SK-N-SH (cell line): ENCODE data around the gene CRTC1. TPM values are rescaled to one million over a fixed set of nuclear protein-coding genes. Genes with fewer than 3 reads are reported as not detected.

Experiments used
- CTCF ChIA-PET: fragments of 300-600, 350-600 bp; formaldehyde crosslinking; extraction: SDS; loops from one replicate; lab custom pipeline; 2021; lab: Yijun Ruan, JAX
- POLR2A ChIA-PET: fragments of 350-600 bp; sonication (Branson Sonifier 250); formaldehyde crosslinking; extraction: SDS; loops from one replicate; lab custom pipeline; 2020; ENCODE audit warnings: antibody characterized with exemption, inconsistent platforms; lab: Yijun Ruan, JAX
- DNase-seq: peaks from one replicate; pipeline ENCODE4 v3.0.0; 2012
- H2AFZ ChIP-seq: fragments of 200-600 bp; sonication (generic); 2 replicates; pipeline ENCODE4 v1.8.1; 2016; ENCODE audit warnings: antibody characterized with exemption, mild to moderate bottlenecking, low read depth
- H3F3A ChIP-seq: fragments of 200-600 bp; sonication (generic); replicated peaks from 2 replicates; pipeline ENCODE3; 2016; ENCODE audit warnings: antibody characterized with exemption, mild to moderate bottlenecking; ENCODE audit not compliant: insufficient read depth
- H3K27ac ChIP-seq, 2 experiments: fragments of 200-500 bp in 1 of 2; fragments of 200-600 bp in 1 of 2; sonication (Bioruptor generic) in 1 of 2; sonication (generic), shearing (Covaris generic) in 1 of 2; 2 replicates each; pipeline versions ENCODE4 v1.5.1 to v1.6.1; 2014 to 2016; ENCODE audit warnings: low read depth in 2 of 2, inconsistent platforms in 1 of 2, low read length in 1 of 2, mild to moderate bottlenecking in 1 of 2, mixed read lengths in 1 of 2
- H3K27me3 ChIP-seq: fragments of 200-600 bp; sonication (generic), shearing (Covaris generic); 2 replicates; pipeline ENCODE4 v1.6.1; 2016; ENCODE audit warnings: mixed run types; ENCODE audit not compliant: insufficient read depth
- H3K36me3 ChIP-seq, 2 experiments: fragments of 200-500 bp in 1 of 2; fragments of 200-600 bp in 1 of 2; sonication (Bioruptor generic) in 1 of 2; sonication (generic) in 1 of 2; replicated peaks in 1 of 2; 2 replicates each; pipeline versions ENCODE3 to v1.5.1; 2014 to 2016; ENCODE audit warnings: low read length in 1 of 2, mild to moderate bottlenecking in 1 of 2; ENCODE audit not compliant: insufficient read depth in 2 of 2, control insufficient read depth in 1 of 2
- H3K4me1 ChIP-seq, 2 experiments: fragments of 200-500 bp in 1 of 2; fragments of 200-600 bp in 1 of 2; sonication (Bioruptor generic) in 1 of 2; sonication (generic), shearing (Covaris generic) in 1 of 2; 2 replicates each; pipeline versions ENCODE4 v1.5.1 to v1.6.1; 2014 to 2016; ENCODE audit warnings: low read depth in 1 of 2, low read length in 1 of 2, mixed run types in 1 of 2; ENCODE audit not compliant: insufficient read depth in 2 of 2, control insufficient read depth in 1 of 2
- H3K4me2 ChIP-seq: fragments of 200-600 bp; sonication (generic), shearing (Covaris generic); 2 replicates; pipeline ENCODE4 v1.6.1; 2017; ENCODE audit warnings: mixed run types
- H3K4me3 ChIP-seq, 2 experiments: fragments of 200-500 bp in 1 of 2; fragments of 200-600 bp in 1 of 2; sonication (Bioruptor generic) in 1 of 2; sonication (generic), shearing (Covaris generic) in 1 of 2; 2 replicates each; pipeline versions ENCODE4 v1.5.1 to v1.8.1; 2014 to 2016; ENCODE audit warnings: low read depth in 2 of 2, inconsistent platforms in 1 of 2, low read length in 1 of 2, mild to moderate bottlenecking in 1 of 2, mixed read lengths in 1 of 2, moderate library complexity in 1 of 2
- H3K79me2 ChIP-seq: fragments of 200-600 bp; sonication (generic); 2 replicates; pipeline ENCODE4 v1.8.1; 2017; ENCODE audit warnings: mild to moderate bottlenecking; ENCODE audit not compliant: insufficient read depth
- H3K9ac ChIP-seq: fragments of 200-600 bp; sonication (generic); 2 replicates; pipeline ENCODE4 v1.6.1; 2017; ENCODE audit warnings: mixed run types
- H3K9me2 ChIP-seq: fragments of 200-600 bp; sonication (generic); 2 replicates; pipeline ENCODE4 v1.6.1; 2017; ENCODE audit warnings: mixed run types
- H3K9me3 ChIP-seq: fragments of 200-600 bp; sonication (generic); 2 replicates; pipeline ENCODE4 v1.6.1; 2017; ENCODE audit warnings: mixed run types, mild to moderate bottlenecking, moderate library complexity
- H4K20me1 ChIP-seq: fragments of 200-600 bp; sonication (generic); 2 replicates; pipeline ENCODE4 v1.6.1; 2017; ENCODE audit warnings: mild to moderate bottlenecking, mixed run types; ENCODE audit not compliant: insufficient read depth
- CHD2 ChIP-seq: fragments of 150-350 bp; IDR thresholded peaks from 2 replicates; pipeline ENCODE4 v1.6.1; 2018; ENCODE audit warnings: low read length; ENCODE audit not compliant: partially characterized antibody
- CTCF ChIP-seq: fragments of 200-600 bp; sonication (generic); IDR thresholded peaks from 2 replicates; pipeline ENCODE4 v1.6.1; 2017; ENCODE audit warnings: antibody characterized with exemption, mild to moderate bottlenecking, moderate library complexity
- ELF1 ChIP-seq: IDR thresholded peaks from 2 replicates; pipeline ENCODE4 v1.4.0; 2012
- FOXJ3 ChIP-seq: sonication (generic); formaldehyde crosslinking; IDR thresholded peaks from 2 replicates; pipeline ENCODE4 v1.5.1; 2020; ENCODE audit warnings: mild to moderate bottlenecking, missing genetic modification reagents
- FOXM1 ChIP-seq: IDR thresholded peaks from 2 replicates; pipeline ENCODE4 v1.4.0; 2012; ENCODE audit warnings: low read depth, mild to moderate bottlenecking
- GABPA ChIP-seq: IDR thresholded peaks from 2 replicates; pipeline ENCODE4 v1.4.0; 2012; ENCODE audit warnings: low read depth, mild to moderate bottlenecking
- GATA2 ChIP-seq: sonication (generic); formaldehyde crosslinking; IDR thresholded peaks from 2 replicates; pipeline ENCODE4 v1.5.0; 2020; ENCODE audit warnings: mild to moderate bottlenecking, missing genetic modification reagents
- JUND ChIP-seq: IDR thresholded peaks from 2 replicates; pipeline ENCODE4 v1.4.0; 2012
- NRF1 ChIP-seq: IDR thresholded peaks from 2 replicates; pipeline ENCODE4 v1.6.1; 2012; ENCODE audit warnings: low read depth, mild to moderate bottlenecking, low read length
- POLR2AphosphoS5 ChIP-seq: IDR thresholded peaks from 2 replicates; pipeline ENCODE4 v1.6.1; 2012; ENCODE audit warnings: low read depth, low read length
- RCOR1 ChIP-seq: fragments of 150-350 bp; IDR thresholded peaks from 2 replicates; pipeline ENCODE4 v1.6.1; 2017; ENCODE audit warnings: antibody characterized with exemption, low read length
- RFX5 ChIP-seq: IDR thresholded peaks from 2 replicates; pipeline ENCODE4 v1.6.1; 2012; ENCODE audit warnings: mild to moderate bottlenecking, improper control_type of control experiment, low read length
- TAF1 ChIP-seq: IDR thresholded peaks from 2 replicates; pipeline ENCODE4 v1.6.1; 2012; ENCODE audit warnings: low read depth, mild to moderate bottlenecking, low read length, moderate library complexity, borderline replicate concordance
- TEAD4 ChIP-seq: IDR thresholded peaks from 2 replicates; pipeline ENCODE4 v1.4.0; 2012; ENCODE audit warnings: mild to moderate bottlenecking, borderline replicate concordance; ENCODE audit not compliant: insufficient read depth
- WGBS: methylation state at CpG from one replicate; pipeline ENCODE4 v1.1.6; 2017; ENCODE audit warnings: low lambda C conversion rate; 5-methylcytosine and 5-hydroxymethylcytosine counted together
- polyA plus RNA-seq, 3 experiments: library from polyadenylated mRNA; depleted of rRNA; stranded (reverse); fragments of >200 nt; gene quantifications; 2 replicates each; pipeline ENCODE4 v1.2.3, GENCODE V29; 2012
- TF ChIP-seq, protein P1 (sequence below): IDR thresholded peaks from 2 replicates; pipeline ENCODE4 v1.4.0; 2012; ENCODE audit warnings: low read depth, borderline replicate concordance
- TF ChIP-seq, protein P2 (sequence below): fragments of 150-350 bp; IDR thresholded peaks from 2 replicates; pipeline ENCODE4 v1.6.1; 2016; ENCODE audit warnings: mild to moderate bottlenecking, low read depth, low read length

Gene CRTC1
- polyA plus RNA-seq, 1 of the 3 experiments (the other 2 are of a cell fraction): 5.0 TPM

DNA sequence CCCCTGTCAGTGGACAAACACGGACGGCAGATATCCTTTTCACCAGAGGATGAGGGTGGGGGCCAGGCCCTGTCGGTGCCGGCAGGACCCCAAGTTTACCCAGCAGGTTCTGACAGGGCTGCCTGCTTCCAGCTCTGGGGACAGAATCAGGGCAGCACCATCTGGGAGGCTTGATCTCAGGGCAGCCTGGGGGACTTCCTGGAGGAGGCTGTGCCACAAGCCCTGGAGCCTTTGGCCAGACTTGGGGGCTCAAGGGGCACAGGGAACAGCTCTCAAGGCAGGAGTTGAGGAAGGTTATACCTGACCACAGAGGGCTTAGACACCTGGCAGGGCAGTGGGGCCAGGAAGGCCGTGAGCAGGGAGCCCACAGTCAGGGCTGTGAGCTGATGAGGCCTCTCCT, 62.5 kb downstream of the CRTC1 start:
- no peak overlapping the region for H3K4me2 ChIP-seq
- no peak overlapping the region for H3K9ac ChIP-seq
- no peaks in the 10 kb centered on the region for H4K20me1 ChIP-seq
- CTCF ChIA-PET: interaction anchor here (0.6 to 1.9 kb wide), 3 partner anchors 22 to 102 kb away, joined by 3 to 5 read pairs (median 3); no protein-coding TSS in a partner anchor
- WGBS: 90% methylated on average over 2 of the region's 5 CpGs
- H2AFZ ChIP-seq: no peak overlapping the region
- DNase-seq: no peak
- no peaks in the 10 kb centered on the region for H3K9me3 ChIP-seq
- H3K4me3 ChIP-seq: no peak overlapping the region
- H3K9me2 ChIP-seq: no peaks in the 10 kb centered on the region
- POLR2A ChIA-PET: interaction anchor here (0.5 to 0.9 kb wide), 2 partner anchors 10 to 103 kb away, joined by 3 to 4 read pairs; no protein-coding TSS in a partner anchor
- TF ChIP-seq NRF1 (no peak), ELF1 (no peak)
- H3K27me3 ChIP-seq: no peaks in the 10 kb centered on the region
- H3F3A ChIP-seq: no peaks in the 10 kb centered on the region
- no peaks in the 10 kb centered on the region for H3K36me3 ChIP-seq
- H3K27ac ChIP-seq: peak overlapping the region in 1 of 2 experiments; percentile 96; a peak in 1 of 4 replicates
- H3K79me2 ChIP-seq: no peaks in the 10 kb centered on the region
- H3K4me1 ChIP-seq: peaks cover 0 to 59% of the 10 kb centered on the region in 2 experiments; a peak in 1 of 4 replicates

DNA sequence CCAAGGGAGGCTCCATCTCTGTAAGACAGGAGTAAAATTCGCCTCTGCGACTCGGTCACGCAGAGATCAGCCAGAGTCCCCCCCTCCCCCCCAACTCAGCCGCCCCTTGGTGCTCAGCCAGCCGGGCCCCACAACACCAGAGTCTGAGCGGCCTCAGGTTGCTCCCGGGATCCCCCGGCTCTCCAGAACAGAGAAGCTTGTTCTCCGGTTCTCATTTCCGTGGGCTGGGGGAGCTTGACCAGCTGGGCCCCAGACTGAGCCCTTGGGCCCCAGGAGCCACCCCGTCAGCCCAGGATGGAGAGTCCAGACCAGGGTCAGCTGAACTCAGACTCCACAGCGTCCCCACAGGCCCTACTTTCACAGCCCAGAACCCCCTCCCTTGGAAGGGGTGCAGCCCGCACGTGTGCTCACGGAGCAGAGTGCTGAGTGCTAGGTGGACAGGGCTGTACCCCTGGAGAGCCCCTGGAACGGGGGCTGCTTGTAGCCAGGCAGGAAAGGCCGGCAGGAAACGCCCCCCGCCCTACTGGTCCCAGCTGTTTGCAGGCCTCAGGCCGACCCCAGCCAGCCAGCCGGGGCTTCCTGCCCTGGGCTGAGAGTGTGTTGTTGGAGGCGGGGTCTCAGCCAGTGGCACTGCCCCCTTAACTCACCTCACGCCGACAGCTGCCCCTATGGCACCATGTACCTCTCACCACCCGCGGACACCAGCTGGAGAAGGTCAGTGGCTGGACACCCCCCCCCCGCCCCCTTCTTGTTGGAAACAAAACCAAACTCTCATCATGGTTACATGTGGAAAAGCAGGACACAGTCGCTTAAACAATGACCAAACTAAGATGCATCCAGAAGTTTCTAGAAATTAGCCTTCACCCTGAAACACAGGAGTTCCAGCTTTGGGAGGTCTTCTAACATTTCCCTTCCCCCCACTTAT, 63.2 kb downstream of the CRTC1 start:
- Histone ChIP-seq H3K79me2 (no peaks in the 10 kb centered on the region), H3F3A (no peaks in the 10 kb centered on the region), H3K4me2 (no peak overlapping the region), H2AFZ (no peak overlapping the region), H3K9me2 (no peaks in the 10 kb centered on the region), H3K9me3 (no peaks in the 10 kb centered on the region), H4K20me1 (no peaks in the 10 kb centered on the region), H3K4me1 (peaks cover 0 to 52% of the 10 kb centered on the region in 2 experiments; a peak in 1 of 4 replicates), H3K9ac (no peak overlapping the region), H3K27ac (peak overlapping the region in 1 of 2 experiments; percentile 53; a peak in 1 of 4 replicates), H3K36me3 (no peaks in the 10 kb centered on the region), H3K4me3 (no peak overlapping the region), H3K27me3 (no peaks in the 10 kb centered on the region)
- CTCF ChIA-PET: interaction anchor here (0.7 to 1.9 kb wide), 4 partner anchors 12 to 156 kb away, joined by 3 to 5 read pairs (median 3); no protein-coding TSS in a partner anchor
- DNase-seq: no peak
- POLR2A ChIA-PET: interaction anchor here (0.9 kb wide), 1 partner anchor 102 kb away, joined by 4 read pairs; no protein-coding TSS in a partner anchor
- WGBS: 95% methylated on average over 16 of the region's 29 CpGs
- TF ChIP-seq TAF1 (no peak), TEAD4 (no peak), JUND (no peak), RCOR1 (no peak), GABPA (no peak), CHD2 (no peak), RFX5 (no peak), GATA2 (CRISPR knock-in tag) (no peak), CTCF (no peak), FOXJ3 (CRISPR knock-in tag) (no peak), FOXM1 (no peak), NRF1 (no peak), POLR2AphosphoS5 (no peak)
- TF ChIP-seq, protein P1, sequence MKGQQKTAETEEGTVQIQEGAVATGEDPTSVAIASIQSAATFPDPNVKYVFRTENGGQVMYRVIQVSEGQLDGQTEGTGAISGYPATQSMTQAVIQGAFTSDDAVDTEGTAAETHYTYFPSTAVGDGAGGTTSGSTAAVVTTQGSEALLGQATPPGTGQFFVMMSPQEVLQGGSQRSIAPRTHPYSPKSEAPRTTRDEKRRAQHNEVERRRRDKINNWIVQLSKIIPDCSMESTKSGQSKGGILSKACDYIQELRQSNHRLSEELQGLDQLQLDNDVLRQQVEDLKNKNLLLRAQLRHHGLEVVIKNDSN: no peak
- TF ChIP-seq, protein P2, sequence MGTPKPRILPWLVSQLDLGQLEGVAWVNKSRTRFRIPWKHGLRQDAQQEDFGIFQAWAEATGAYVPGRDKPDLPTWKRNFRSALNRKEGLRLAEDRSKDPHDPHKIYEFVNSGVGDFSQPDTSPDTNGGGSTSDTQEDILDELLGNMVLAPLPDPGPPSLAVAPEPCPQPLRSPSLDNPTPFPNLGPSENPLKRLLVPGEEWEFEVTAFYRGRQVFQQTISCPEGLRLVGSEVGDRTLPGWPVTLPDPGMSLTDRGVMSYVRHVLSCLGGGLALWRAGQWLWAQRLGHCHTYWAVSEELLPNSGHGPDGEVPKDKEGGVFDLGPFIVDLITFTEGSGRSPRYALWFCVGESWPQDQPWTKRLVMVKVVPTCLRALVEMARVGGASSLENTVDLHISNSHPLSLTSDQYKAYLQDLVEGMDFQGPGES: no peak
